Stomach (tissue), 9 donors: ENCODE data around the gene PRKAB1. TPM values are rescaled to one million over a fixed set of nuclear protein-coding genes. Genes with fewer than 3 reads are reported as not detected.
A peak's percentile ranks its signal among the peaks of the same experiment; 100 is the strongest.

Experiments
- DNase-seq, 2 donors: peaks; one replicate each; pipeline versions ENCODE4 v3.0.0 to v3.0.0-alpha.2; 2013 to 2019
- H3K27ac ChIP-seq, 5 donors: fragments of 200-600 bp in 4 of 5; sonication (generic) in 4 of 5; one replicate each; pipeline ENCODE4 v1.5.1; 2013 to 2019; ENCODE audit warnings: mild to moderate bottlenecking in 1 of 5, moderate library complexity in 1 of 5
- H3K27me3 ChIP-seq, 3 donors: fragments of 200-600 bp; sonication (generic); one replicate each; pipeline ENCODE4 v1.5.1; 2017 to 2019; ENCODE audit warnings: mixed run types in 1 of 3
- H3K36me3 ChIP-seq, 4 donors: fragments of 200-600 bp; sonication (generic); 1 replicate in 3 of 4; 2 replicates in 1 of 4; pipeline ENCODE4 v1.5.1; 2016 to 2019
- H3K4me1 ChIP-seq, 4 donors: fragments of 200-600 bp; sonication (generic); one replicate each; pipeline ENCODE4 v1.5.1; 2016 to 2019
- H3K4me3 ChIP-seq, 4 donors: fragments of 200-600 bp; sonication (generic) in 3 of 4; one replicate each; pipeline ENCODE4 v1.5.1; 2016 to 2019; ENCODE audit warnings: mild to moderate bottlenecking in 1 of 4
- H3K9me3 ChIP-seq, 4 donors: fragments of 200-600 bp; sonication (generic); one replicate each; pipeline ENCODE4 v1.5.1; 2016 to 2019
- CTCF ChIP-seq, 7 experiments: fragments of 450-650 bp in 4 of 7; fragments of 200-600 bp in 3 of 7; sonication (generic) in 3 of 7; IDR thresholded peaks; one replicate each; pipeline ENCODE4 v1.5.1; 2016 to 2019; ENCODE audit warnings: antibody characterized with exemption in 7 of 7, control low read depth in 2 of 7, mild to moderate bottlenecking in 1 of 7
- EP300 ChIP-seq: sonication (generic); formaldehyde crosslinking; IDR thresholded peaks from one replicate; pipeline ENCODE4 v1.6.1; 2017; ENCODE audit warnings: antibody characterized with exemption
- POLR2A ChIP-seq, 4 donors: fragments of 450-650 bp; IDR thresholded peaks; one replicate each; pipeline ENCODE4 v1.6.1; 2016; ENCODE audit warnings: antibody characterized with exemption in 4 of 4, control low read depth in 2 of 4, mild to moderate bottlenecking in 1 of 4, moderate library complexity in 1 of 4
- POLR2AphosphoS5 ChIP-seq, 3 donors: sonication (generic); formaldehyde crosslinking; IDR thresholded peaks; one replicate each; pipeline ENCODE4 v1.6.1; 2016; ENCODE audit warnings: antibody characterized with exemption in 3 of 3
- WGBS, 5 donors: extraction: QIAGEN DNeasy Blood & Tissue Kit in 3 of 5; methylation state at CpG; one replicate each; pipeline versions ENCODE4 v1.1.5 to v1.1.7; 2013 to 2018; 5-methylcytosine and 5-hydroxymethylcytosine counted together
- intact Hi-C: fragments of 100-400 bp; cut with DNase I; formaldehyde crosslinking; loops from one replicate; pipeline ENCODE4 v1.15.1; 2023; ENCODE audit warnings: low total_unique reads
- polyA plus RNA-seq, 3 donors: library from polyadenylated mRNA; stranded (reverse); fragments of 200-250 nt; gene quantifications; one replicate each; pipeline ENCODE4 v1.2.3, GENCODE V29; 2013
- total RNA-seq, 5 donors: library from RNA; depleted of rRNA; stranded (reverse); fragments of >200 nt; gene quantifications; one replicate each; pipeline versions ENCODE4 v1.1.0 to v1.2.3, GENCODE V29; 2014 to 2016
- donor health status: healthy with polysubstance abuse.
- donor health status: Bipolar disorder and iron deficiency.
- donor health status: healthy.

PRKAB1 gene
- total and polyA plus RNA-seq, 8 donors = 22.6 to 143 (median 50.8) TPM

GRCh38 chr12:119695034-119695433 lies 27.1 kb downstream of the PRKAB1 start:
- WGBS, 5 donors = 70 to 83% (median 76%) methylated on average over 2 to 4 of the region's 4 CpGs
- Histone ChIP-seq H3K27me3 (no peaks in the 10 kb centered on the region), H3K36me3 (peaks cover 0 to 19% (median 8%) of the 10 kb centered on the region in 4 donors), H3K4me1 (peaks cover 20 to 42% (median 29%) of the 10 kb centered on the region in 4 donors), H3K9me3 (no peaks in the 10 kb centered on the region), H3K4me3 (no peak overlapping the region), H3K27ac (peak overlapping the region in 3 of 5 donors; percentile 13 to 82 (median 28))
- no peak for TF ChIP-seq POLR2A (IDR thresholded peaks at IDR 0.05)
- peak in 3 of 7 experiments; percentile 29 to 46 (median 41) for TF ChIP-seq CTCF (IDR thresholded peaks at IDR 0.05)
- DNase-seq = no peak
- intact Hi-C loops = no loop called here

- no peaks in the 10 kb centered on the region for H3K9me3 ChIP-seq
- H3K27me3 ChIP-seq = no peaks in the 10 kb centered on the region
- peaks cover 0 to 32% (median 17%) of the 10 kb centered on the region in 4 donors for H3K36me3 ChIP-seq
- no peak for TF ChIP-seq EP300
- TF ChIP-seq POLR2AphosphoS5 (IDR thresholded peaks at IDR 0.05) = no peak
- no peak for TF ChIP-seq POLR2A (IDR thresholded peaks at IDR 0.05)
- no peak for TF ChIP-seq CTCF (IDR thresholded peaks at IDR 0.05)
- no peak overlapping the region for H3K4me3 ChIP-seq
- peaks cover 20 to 33% (median 24%) of the 10 kb centered on the region in 4 donors for H3K4me1 ChIP-seq
- intact Hi-C loops = no loop called here
- WGBS, 5 donors = 79 to 92% (median 88%) methylated on average over 5 of the region's 5 CpGs
- DNase-seq = no peak
- no peak overlapping the region for H3K27ac ChIP-seq
These were observed 29.0 kb downstream of the PRKAB1 start for GRCh38 chr12:119696943-119697342.

- Histone ChIP-seq H3K36me3 (peaks cover 0 to 37% (median 17%) of the 10 kb centered on the region in 4 donors), H3K4me3 (no peak overlapping the region), H3K9me3 (no peaks in the 10 kb centered on the region), H3K27ac (no peak overlapping the region), H3K27me3 (no peaks in the 10 kb centered on the region), H3K4me1 (peaks cover 0 to 10% (median 3%) of the 10 kb centered on the region in 4 donors)
- TF ChIP-seq POLR2AphosphoS5 (IDR thresholded peaks at IDR 0.05) (no peak), POLR2A (IDR thresholded peaks at IDR 0.05) (no peak), CTCF (IDR thresholded peaks at IDR 0.05) (no peak), EP300 (no peak)
- no peak for DNase-seq
- WGBS, 5 donors = 92 to 98% (median 95%) methylated on average over 11 of the region's 11 CpGs
- intact Hi-C loops = no loop called here
These were observed 31.3 kb downstream of the PRKAB1 start for GRCh38 chr12:119699199-119699760.

GRCh38 chr12:119700078-119700477 lies 32.1 kb downstream of the PRKAB1 start:
- DNase-seq = no peak
- Histone ChIP-seq H3K27ac (no peak overlapping the region), H3K9me3 (no peaks in the 10 kb centered on the region), H3K36me3 (peaks cover 0 to 37% (median 17%) of the 10 kb centered on the region in 4 donors), H3K27me3 (no peaks in the 10 kb centered on the region), H3K4me1 (peaks cover 0 to 2% (median 0%) of the 10 kb centered on the region in 4 donors), H3K4me3 (no peak overlapping the region)
- TF ChIP-seq POLR2A (IDR thresholded peaks at IDR 0.05) (no peak), EP300 (no peak), POLR2AphosphoS5 (IDR thresholded peaks at IDR 0.05) (no peak), CTCF (IDR thresholded peaks at IDR 0.05) (no peak)
- intact Hi-C loops = no loop called here
- 97 to 99% (median 97%) methylated on average over 6 of the region's 6 CpGs for WGBS, 5 donors
